Measurements from ENCODE around the gene COG1. TPM values are rescaled to one million over a fixed set of nuclear protein-coding genes. Genes with fewer than 3 reads are reported as not detected.

Gene COG1
- total RNA-seq, 1 experiment from 2014 or later = 26.5 TPM

GRCh38 chr17:73200476-73200875 lies 7.6 kb downstream of the COG1 start:
- Mint-ChIP-seq H3K9me3 (no peaks in the 10 kb centered on the region; a peak in 1 of 5 replicates), H3K4me3 (no peak overlapping the region), H3K27me3 (ENCODE audit: low read depth) (no peaks in the 10 kb centered on the region), H3K27ac (no peak overlapping the region), H3K4me1 (peaks cover 8 to 10% of the 10 kb centered on the region in 2 experiments; a peak in 3 of 4 replicates), H3K36me3 (ENCODE audit: insufficient read depth in 1 of 3, low read depth in 3 of 3) (peaks cover 51 to 89% (median 89%) of the 10 kb centered on the region in 3 experiments; a peak in 6 of 7 replicates)
- H2BK20ac ChIP-seq (ENCODE audit: low read depth, low read length, poor library complexity, severe bottlenecking) = no peak overlapping the region
- no peak overlapping the region for H3K18ac ChIP-seq (ENCODE audit: insufficient read length, low read depth, low read length)
- no peak overlapping the region for H3K27ac ChIP-seq (ENCODE audit: insufficient read length, low read depth, low read length)
- no peak overlapping the region for H3K14ac ChIP-seq (ENCODE audit: insufficient read depth, low read length)
- H4K5ac ChIP-seq (ENCODE audit: insufficient read length, low read depth, low read length) = no peak overlapping the region
- H3K4me1 ChIP-seq (ENCODE audit: insufficient read depth, low read length) = no peaks in the 10 kb centered on the region
- H3K23me2 ChIP-seq (ENCODE audit: insufficient read length, low read depth, low read length, poor library complexity, severe bottlenecking) = no peaks in the 10 kb centered on the region
- no peak overlapping the region for H2BK15ac ChIP-seq (ENCODE audit: low read depth, low read length)
- H2BK12ac ChIP-seq (ENCODE audit: insufficient read length, low read depth, low read length) = no peak overlapping the region
- H4K8ac ChIP-seq (replicated peaks; ENCODE audit: insufficient read length, low read depth, low read length) = no peak overlapping the region
- no peaks in the 10 kb centered on the region for H3K79me1 ChIP-seq (ENCODE audit: insufficient read depth, low read depth, low read length, poor library complexity, severe bottlenecking)
- no peak overlapping the region for H2BK120ac ChIP-seq (ENCODE audit: low read depth, low read length, poor library complexity, severe bottlenecking)
- H2AFZ ChIP-seq (ENCODE audit: low read length) = no peak overlapping the region
- H3K9me3 ChIP-seq (ENCODE audit: control insufficient read depth, low read depth, low read length) = no peaks in the 10 kb centered on the region
- no peak overlapping the region for H3K9ac ChIP-seq (ENCODE audit: extremely low read depth, insufficient read length, low read length)
- no peak overlapping the region for H3K4ac ChIP-seq (ENCODE audit: low read depth, low read length)
- H3K27me3 ChIP-seq (ENCODE audit: insufficient read depth, low read length) = no peaks in the 10 kb centered on the region
- H4K91ac ChIP-seq (ENCODE audit: insufficient read length, low read depth, low read length) = no peak overlapping the region
- no peak overlapping the region for H2BK5ac ChIP-seq (ENCODE audit: insufficient read length, low read length)
- no peak overlapping the region for H3K56ac ChIP-seq (ENCODE audit: insufficient read length, low read depth, low read length)
- no peak overlapping the region for H2AK5ac ChIP-seq (ENCODE audit: insufficient read length, low read length)
- no peaks in the 10 kb centered on the region for H4K20me1 ChIP-seq (ENCODE audit: control insufficient read depth, insufficient read depth, insufficient read length)
- no peak for DNase-seq
- no peak overlapping the region for H3K23ac ChIP-seq (ENCODE audit: insufficient read length, low read depth, low read length)
- no peak for TF ChIP-seq CTCF (conservative IDR thresholded peaks at IDR 0.05)
- H3K4me2 ChIP-seq (ENCODE audit: insufficient read depth, insufficient read length, low read length) = no peak overlapping the region
- no peak overlapping the region for H3T11ph ChIP-seq (ENCODE audit: low read length)
- H3K79me2 ChIP-seq (ENCODE audit: insufficient read depth, low read length) = no peaks in the 10 kb centered on the region
- no CpG with 5 or more reads among the region's 10 CpGs for WGBS (ENCODE audit: extremely low coverage, insufficient read length, low lambda C conversion rate)
